ENCODE data around the gene SLC51A.
"Not testable (repeated sequence)": the region's sequence is repeated elsewhere in the genome, so short reads cannot be mapped to it uniquely, and the experiment has no call there.

The SLC51A gene

GRCh38 chr3:196193133-196193735, 23.1 kb upstream of the SLC51A start:
- no peak for DNase-seq (ENCODE audit: low read depth)

DNA sequence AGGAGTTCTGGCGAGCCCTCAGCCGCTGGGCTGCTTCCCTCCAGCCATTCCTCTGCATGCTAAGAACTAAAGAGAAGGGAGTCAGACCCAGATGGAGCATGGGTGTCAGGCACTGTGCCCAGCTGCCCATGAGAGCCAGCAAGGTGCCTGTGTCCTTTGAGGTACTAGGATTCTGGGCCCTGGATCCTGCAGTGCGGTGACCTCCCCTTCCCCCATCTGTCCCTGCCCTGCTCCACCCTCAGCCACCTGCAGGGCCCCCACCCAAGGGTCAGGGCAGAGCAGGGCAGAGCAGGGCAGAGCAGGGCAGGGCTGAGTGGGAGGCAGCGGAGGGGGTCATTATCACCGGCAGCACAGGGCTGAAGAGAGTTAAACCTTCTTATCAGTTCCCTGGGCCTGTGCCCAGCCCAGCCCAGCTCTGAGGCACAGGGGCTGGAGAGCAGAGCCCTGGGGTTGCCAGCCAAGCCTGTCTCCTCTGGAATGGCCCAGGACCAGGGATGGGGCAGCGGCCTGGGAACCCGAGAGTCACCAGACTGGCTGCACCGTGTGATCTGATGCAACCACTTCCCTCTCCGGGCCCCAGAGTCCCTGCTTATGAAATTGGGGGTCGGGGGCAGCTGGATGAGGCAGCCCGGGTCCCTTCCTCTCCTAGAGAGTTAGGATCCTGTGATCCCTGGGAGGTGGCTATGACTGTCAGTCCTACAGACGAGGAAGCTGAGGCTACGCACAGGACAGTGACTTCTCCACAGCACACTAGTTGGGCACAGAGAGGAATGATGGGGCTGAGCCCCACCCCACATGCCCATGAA, 22.4 kb upstream of the SLC51A start:
- no peak for DNase-seq (ENCODE audit: low read depth)

GRCh38 chr3:196194542-196194915, 21.8 kb upstream of the SLC51A start:
- no peak for DNase-seq (ENCODE audit: low read depth)

DNA sequence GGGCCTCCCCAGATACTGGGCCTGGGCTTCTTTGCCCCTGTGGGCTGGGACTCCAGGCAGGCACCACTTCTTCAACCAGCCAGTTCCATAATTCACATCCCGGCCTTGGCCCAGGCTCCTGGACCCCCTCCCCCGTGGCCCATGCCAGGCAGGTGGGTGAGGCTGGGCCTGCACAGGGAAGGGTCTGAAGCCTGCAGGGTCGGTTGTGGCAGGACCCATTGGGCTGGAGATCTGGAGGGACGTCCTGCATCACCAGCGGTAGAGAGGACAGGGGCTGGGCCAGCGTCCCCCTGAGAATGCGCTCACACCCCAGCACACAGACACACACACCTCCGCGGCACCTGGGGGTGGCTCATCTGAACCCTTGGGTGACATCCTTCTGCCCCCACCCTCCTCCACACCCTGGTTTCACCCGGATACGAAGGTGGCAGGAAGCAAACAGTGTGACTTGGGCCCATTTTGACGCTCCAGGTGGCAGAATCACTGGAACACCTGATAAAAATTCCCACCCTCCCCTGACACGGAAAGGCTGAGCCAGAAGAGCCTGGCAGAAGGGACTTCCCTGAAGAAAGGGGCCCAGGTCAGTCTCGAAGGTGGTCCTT, 20.6 kb upstream of the SLC51A start:
- no peak for DNase-seq (ENCODE audit: low read depth)

DNA sequence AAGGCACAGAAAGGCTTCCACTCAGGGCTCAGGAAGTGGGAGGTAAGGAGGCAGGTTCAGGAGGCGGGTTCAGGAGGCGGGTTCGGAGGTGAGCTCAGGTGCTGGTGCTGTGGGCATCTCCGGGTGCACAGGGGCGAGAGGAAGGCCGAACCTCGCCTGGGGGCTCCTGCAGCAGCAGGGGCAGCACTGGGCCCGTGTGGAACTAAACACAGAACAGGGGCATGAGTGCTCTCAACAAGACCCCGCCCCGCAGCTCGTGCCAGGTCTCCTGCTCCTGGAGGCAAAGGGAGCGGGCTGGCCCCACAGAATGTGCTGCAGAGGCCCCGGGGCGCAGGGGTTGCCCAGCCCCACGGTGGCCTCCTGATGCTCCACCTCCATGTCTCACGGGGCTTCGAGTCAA, 18.8 kb upstream of the SLC51A start:
- DNase-seq (ENCODE audit: low read depth): no peak

- DNase-seq (ENCODE audit: low read depth): no peak
Measured at GRCh38 chr3:196198081-196198675, 18.2 kb upstream of the SLC51A start.

GRCh38 chr3:196198771-196199753, 17.3 kb upstream of the SLC51A start:
- DNase-seq (ENCODE audit: low read depth): no peak

DNA sequence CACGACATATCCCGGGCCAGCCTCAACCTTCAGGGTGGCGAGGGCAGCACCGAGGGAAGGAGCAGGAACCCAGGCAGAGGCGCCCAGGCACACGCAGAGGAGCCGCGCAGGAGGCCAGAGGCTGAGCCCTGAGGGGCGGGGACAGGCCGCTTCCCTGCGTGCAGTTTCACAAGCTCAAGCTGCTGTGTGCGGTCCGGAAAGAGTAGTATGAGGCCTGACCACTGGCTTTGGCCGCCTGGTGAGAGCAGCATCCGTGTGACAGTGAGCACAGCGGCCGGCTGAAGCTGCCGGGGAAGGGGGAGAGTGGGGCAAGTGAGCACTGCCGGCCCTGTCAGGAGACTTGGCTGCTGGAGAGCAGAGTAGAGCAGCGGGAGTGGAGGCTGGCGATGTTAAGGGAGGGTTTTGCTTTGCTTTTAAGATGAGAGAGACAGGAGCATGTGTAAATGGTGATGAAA, 13.8 kb upstream of the SLC51A start:
- DNase-seq (ENCODE audit: low read depth): no peak

DNA sequence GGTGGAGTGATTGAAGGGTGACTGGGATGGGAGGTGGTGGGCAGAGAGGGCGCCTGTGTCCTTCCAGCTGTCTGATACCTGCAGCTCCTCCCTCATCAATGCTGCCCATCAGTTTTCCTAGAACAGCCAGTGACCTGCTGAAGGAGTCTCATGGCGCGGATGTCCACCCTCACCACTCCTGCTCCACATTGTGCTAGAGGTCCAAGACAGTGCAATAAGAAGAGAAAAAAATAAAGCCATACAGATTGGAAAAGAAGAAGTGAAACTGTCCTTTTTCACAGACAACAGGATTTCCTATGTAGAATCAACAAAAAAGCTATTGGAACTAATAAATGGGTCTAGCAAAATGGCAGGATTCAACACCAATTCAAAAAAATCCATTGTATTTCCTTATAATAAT, 12.5 kb upstream of the SLC51A start:
- DNase-seq (ENCODE audit: low read depth): no peak

- not testable (repeated sequence) for DNase-seq (ENCODE audit: low read depth)
Measured at GRCh38 chr3:196205442-196206205, 10.7 kb upstream of the SLC51A start.

- no peak for DNase-seq (ENCODE audit: low read depth)
Measured at GRCh38 chr3:196207159-196207832, 9.0 kb upstream of the SLC51A start.

DNA sequence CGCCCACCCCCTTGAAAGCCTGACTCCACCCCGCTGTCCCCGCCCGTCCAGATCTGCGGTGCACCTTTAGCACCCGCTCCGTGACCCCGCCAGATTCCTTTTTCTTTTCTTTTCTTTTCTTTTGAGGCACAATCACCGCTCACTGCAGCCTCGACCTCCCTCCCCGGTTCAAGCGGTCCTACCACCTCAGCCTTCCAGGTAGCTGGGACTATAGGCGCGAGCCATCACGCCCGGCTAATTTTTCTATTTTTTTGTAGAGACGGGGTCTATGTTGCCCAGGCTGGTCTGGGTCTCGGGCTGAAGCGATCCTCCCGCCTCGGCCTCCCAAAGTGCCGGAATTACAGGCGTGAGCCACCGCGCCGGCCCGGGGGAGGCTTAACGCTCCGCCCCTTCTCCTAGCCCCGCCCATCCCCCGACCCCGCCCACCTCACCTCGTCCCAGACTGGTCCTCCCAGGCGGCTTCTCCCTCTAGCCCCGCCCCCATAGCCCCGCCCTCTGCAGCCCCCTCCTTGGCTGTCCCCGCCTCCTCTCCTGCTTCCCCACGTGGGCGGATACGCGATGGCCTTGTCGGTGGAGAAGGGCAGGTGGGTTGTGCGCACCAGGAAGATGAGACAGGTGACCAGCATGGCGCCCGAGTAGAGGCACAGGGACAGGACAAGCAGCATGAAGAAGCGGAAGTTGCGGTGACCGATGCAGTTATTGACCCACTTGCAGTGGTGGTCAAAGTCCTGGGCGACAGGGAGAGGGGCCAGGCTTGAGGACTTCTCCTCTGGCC, 8.3 kb upstream of the SLC51A start:
- peak; percentile 36 for DNase-seq (ENCODE audit: low read depth)

DNA sequence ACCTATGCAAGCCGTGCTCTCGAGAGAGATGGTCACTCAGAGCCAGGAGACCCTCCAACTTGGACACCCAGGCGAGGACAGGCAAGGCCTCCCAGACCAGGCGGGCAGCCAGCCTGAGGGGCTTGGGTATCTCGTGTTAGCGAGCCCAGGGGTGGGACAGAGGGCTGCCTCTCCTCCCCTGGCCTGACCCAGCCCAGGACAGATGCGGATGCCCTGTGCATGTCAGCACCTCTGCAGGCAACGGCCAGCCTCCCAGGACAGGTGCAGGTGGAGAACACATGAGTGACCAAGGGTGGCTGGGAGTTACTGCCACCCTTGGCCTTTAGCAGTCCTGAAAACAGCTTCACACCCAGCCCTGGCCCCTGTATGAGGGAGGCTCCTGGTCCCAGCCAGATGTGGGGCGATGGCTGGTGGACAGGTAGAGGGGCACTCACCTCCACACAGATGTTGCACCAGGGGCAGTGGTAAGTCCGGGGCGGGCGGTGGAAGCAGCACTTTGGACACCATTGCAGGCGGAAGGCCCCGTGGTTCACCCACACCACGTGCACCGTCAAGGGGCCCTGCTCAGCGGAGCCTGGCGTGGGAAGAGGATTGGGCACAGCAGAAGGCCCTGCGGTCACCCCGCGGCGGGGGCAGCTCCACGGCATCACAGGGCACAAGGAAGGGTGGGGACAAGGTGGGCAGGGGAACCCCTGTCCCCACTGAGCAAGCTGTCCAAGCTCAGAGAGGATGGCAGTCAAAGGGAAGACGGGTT, 7.2 kb upstream of the SLC51A start:
- no peak for DNase-seq (ENCODE audit: low read depth)

DNA sequence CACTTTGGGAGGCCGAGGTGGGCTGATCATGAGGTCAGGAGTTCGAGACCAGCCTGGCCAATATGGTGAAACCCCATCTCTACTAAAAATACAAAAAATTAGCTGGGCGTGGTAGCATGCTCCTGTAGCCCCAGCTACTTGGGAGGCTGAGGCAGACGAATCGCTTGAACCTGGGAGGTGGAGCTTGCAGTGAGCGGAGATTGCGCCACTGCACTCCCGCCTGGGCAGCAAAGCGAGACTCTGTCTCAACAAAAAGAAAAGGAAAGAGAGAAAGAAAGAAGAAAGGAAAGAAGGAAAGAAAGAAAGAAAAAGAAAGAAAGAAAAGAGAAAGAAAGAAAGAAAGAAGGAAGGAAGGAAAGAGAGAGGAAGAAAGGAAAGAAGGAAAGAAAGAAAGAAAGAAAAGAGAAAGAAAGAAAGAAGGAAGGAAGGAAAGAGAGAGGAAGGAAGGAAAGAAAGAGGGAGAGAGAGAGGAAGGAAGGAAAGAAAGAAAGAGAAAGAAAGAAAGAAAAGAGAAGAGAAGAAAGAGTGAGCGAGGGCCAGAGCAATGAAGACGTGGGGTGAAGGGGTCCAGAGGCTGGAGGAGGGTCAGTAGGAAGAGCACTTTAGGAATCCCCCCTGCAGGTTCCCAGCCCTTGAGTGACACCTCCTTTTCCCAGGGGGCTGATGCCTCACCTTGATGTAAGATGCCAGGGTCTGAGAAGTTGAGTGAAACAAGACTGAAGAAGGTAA, 6.2 kb upstream of the SLC51A start:
- DNase-seq (ENCODE audit: low read depth): not testable (repeated sequence)

GRCh38 chr3:196210673-196211556, 5.4 kb upstream of the SLC51A start, which contains the start of gene ZDHHC19:
TSS of gene ZDHHC19 (minus strand) at chr3:196211400. CDS start at chr3:196211315, 85 bp downstream.
- DNase-seq (ENCODE audit: low read depth): no peak

- no peak for DNase-seq (ENCODE audit: low read depth)
Measured at GRCh38 chr3:196214783-196215441, 1.4 kb upstream of the SLC51A start.
